ENCODE measurements around the gene ANKRD33B. TPM values are rescaled to one million over a fixed set of nuclear protein-coding genes. Genes with fewer than 3 reads are reported as not detected.

The ANKRD33B gene
- total and polyA plus RNA-seq, 2 of the 13 experiments (the other 11 are each of a cell fraction or from before 2014, with no cell fraction given), result 0.02 TPM; not detected in 1

DNA sequence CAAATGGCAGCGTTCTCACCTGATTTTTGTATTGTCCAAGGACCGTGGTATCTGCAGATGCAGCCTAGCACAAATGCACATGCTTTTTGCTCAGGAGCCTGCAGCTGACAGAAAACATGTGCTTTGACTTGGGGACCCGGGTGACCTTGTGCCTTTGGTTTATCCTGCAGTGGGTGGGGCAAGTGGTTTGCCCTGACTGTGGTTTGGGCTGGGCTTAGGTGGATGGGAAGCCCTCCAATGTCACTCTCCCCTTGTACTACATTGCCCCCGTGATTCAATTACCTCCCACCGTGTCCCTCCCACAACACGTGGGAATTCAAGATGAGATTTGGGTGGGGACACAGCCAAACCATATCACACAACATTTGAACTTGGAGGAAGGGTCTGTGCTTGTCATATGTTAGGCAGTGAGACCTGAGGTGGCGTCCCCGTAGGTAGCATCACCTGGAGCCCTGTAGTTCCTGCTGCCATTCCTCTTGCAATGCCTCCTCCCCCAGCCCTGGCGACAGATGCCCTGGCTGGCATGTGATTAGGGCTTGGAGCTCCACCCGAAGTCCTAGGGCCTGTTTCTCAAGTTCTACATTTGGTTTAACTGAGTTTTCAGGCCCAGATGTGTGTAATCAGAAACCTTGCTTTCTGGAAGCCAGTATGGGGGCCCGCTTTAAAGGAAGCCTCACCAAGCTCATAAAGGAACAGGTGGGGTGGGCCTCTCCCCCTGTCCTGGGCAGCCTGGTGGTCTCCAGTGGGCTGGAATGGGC, 2.1 kb downstream of the ANKRD33B start:
- FAIRE-seq (no peak), ATAC-seq (no peak), DNase-seq (ENCODE audit: low spot score) (no peak)
- ChIA-PET POLR2A (no interaction called here), CTCF (ENCODE audit: low intra/inter-chr PET ratio, low total read pairs) (no interaction called here)
- no peak overlapping the region for H3K4me2 ChIP-seq (ENCODE audit: low read depth, low read length)
- BruUV-seq (replicated peaks), result no TSS peak
- no peak for TF ChIP-seq SIN3A (IDR thresholded peaks at IDR 0.05; ENCODE audit: borderline replicate concordance, low read depth, low read length)
- TF ChIP-seq ZNF589 (CRISPR knock-in tag; conservative IDR thresholded peaks at IDR 0.05), result no peak
- TF ChIP-seq YEATS2 (CRISPR knock-in tag; IDR thresholded peaks at IDR 0.05; ENCODE audit: borderline replicate concordance), result no peak
- no peak for TF ChIP-seq KLF11 (CRISPR knock-in tag; IDR thresholded peaks at IDR 0.05)
- no peak for TF ChIP-seq KAT7 (CRISPR knock-in tag; IDR thresholded peaks at IDR 0.05; ENCODE audit: borderline replicate concordance)
- TF ChIP-seq SATB2 (CRISPR knock-in tag; IDR thresholded peaks at IDR 0.05), result no peak
- TF ChIP-seq TAF1 (CRISPR knock-in tag; IDR thresholded peaks at IDR 0.05), result no peak
- TF ChIP-seq ZBTB1 (CRISPR knock-in tag; IDR thresholded peaks at IDR 0.05; ENCODE audit: borderline replicate concordance), result no peak
- TF ChIP-seq, protein P1, sequence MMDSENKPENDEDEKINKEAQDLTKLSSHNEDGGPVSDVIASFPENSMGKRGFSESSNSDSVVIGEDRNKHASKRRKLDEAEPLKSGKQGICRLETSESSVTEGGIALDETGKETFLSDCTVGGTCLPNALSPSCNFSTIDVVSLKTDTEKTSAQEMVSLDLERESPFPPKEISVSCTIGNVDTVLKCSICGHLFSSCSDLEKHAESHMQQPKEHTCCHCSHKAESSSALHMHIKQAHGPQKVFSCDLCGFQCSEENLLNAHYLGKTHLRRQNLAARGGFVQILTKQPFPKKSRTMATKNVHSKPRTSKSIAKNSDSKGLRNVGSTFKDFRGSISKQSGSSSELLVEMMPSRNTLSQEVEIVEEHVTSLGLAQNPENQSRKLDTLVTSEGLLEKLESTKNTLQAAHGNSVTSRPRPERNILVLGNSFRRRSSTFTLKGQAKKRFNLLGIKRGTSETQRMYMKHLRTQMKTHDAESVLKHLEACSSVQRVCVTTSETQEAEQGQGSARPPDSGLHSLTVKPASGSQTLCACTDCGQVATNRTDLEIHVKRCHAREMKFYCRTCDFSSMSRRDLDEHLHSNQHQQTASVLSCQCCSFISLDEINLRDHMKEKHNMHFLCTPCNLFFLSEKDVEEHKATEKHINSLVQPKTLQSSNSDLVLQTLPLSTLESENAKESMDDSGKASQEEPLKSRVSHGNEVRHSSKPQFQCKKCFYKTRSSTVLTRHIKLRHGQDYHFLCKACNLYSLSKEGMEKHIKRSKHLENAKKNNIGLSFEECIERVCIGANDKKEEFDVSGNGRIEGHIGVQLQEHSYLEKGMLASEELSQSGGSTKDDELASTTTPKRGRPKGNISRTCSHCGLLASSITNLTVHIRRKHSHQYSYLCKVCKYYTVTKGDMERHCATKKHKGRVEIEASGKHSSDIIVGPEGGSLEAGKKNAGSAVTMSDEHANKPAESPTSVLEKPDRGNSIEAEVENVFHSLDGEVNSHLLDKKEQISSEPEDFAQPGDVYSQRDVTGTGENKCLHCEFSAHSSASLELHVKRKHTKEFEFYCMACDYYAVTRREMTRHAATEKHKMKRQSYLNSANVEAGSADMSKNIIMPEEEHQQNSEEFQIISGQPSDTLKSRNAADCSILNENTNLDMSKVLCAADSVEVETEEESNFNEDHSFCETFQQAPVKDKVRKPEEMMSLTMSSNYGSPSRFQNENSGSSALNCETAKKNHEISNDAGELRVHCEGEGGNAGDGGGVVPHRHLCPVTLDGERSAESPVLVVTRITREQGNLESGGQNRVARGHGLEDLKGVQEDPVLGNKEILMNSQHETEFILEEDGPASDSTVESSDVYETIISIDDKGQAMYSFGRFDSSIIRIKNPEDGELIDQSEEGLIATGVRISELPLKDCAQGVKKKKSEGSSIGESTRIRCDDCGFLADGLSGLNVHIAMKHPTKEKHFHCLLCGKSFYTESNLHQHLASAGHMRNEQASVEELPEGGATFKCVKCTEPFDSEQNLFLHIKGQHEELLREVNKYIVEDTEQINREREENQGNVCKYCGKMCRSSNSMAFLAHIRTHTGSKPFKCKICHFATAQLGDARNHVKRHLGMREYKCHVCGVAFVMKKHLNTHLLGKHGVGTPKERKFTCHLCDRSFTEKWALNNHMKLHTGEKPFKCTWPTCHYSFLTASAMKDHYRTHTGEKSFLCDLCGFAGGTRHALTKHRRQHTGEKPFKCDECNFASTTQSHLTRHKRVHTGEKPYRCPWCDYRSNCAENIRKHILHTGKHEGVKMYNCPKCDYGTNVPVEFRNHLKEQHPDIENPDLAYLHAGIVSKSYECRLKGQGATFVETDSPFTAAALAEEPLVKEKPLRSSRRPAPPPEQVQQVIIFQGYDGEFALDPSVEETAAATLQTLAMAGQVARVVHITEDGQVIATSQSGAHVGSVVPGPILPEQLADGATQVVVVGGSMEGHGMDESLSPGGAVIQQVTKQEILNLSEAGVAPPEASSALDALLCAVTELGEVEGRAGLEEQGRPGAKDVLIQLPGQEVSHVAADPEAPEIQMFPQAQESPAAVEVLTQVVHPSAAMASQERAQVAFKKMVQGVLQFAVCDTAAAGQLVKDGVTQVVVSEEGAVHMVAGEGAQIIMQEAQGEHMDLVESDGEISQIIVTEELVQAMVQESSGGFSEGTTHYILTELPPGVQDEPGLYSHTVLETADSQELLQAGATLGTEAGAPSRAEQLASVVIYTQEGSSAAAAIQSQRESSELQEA (CRISPR knock-in tag; IDR thresholded peaks at IDR 0.05; ENCODE audit: not compliant biosample characterization), result no peak
- TF ChIP-seq, protein P2, sequence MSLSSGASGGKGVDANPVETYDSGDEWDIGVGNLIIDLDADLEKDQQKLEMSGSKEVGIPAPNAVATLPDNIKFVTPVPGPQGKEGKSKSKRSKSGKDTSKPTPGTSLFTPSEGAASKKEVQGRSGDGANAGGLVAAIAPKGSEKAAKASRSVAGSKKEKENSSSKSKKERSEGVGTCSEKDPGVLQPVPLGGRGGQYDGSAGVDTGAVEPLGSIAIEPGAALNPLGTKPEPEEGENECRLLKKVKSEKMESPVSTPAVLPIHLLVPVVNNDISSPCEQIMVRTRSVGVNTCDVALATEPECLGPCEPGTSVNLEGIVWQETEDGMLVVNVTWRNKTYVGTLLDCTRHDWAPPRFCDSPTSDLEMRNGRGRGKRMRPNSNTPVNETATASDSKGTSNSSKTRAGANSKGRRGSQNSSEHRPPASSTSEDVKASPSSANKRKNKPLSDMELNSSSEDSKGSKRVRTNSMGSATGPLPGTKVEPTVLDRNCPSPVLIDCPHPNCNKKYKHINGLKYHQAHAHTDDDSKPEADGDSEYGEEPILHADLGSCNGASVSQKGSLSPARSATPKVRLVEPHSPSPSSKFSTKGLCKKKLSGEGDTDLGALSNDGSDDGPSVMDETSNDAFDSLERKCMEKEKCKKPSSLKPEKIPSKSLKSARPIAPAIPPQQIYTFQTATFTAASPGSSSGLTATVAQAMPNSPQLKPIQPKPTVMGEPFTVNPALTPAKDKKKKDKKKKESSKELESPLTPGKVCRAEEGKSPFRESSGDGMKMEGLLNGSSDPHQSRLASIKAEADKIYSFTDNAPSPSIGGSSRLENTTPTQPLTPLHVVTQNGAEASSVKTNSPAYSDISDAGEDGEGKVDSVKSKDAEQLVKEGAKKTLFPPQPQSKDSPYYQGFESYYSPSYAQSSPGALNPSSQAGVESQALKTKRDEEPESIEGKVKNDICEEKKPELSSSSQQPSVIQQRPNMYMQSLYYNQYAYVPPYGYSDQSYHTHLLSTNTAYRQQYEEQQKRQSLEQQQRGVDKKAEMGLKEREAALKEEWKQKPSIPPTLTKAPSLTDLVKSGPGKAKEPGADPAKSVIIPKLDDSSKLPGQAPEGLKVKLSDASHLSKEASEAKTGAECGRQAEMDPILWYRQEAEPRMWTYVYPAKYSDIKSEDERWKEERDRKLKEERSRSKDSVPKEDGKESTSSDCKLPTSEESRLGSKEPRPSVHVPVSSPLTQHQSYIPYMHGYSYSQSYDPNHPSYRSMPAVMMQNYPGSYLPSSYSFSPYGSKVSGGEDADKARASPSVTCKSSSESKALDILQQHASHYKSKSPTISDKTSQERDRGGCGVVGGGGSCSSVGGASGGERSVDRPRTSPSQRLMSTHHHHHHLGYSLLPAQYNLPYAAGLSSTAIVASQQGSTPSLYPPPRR (CRISPR knock-in tag; IDR thresholded peaks at IDR 0.05; ENCODE audit: borderline replicate concordance), result no peak
- H4K20me1 ChIP-seq (ENCODE audit: insufficient read depth, low read length), result no peaks in the 10 kb centered on the region
- intact Hi-C loops (cut with micrococcal nuclease; ENCODE audit: unreplicated experiment) (no loop called here), in situ Hi-C loops (cut with HindIII; ENCODE audit: extremely low pct_ligation_motif_present, low pct_unique_long_range_greater_than_20kb) (no loop called here)
- H3K27ac ChIP-seq (ENCODE audit: extremely low read length, insufficient read depth, low read length), result no peak overlapping the region
- H3K9me3 ChIP-seq (ENCODE audit: low read length), result no peaks in the 10 kb centered on the region
- no peak overlapping the region for H2AFZ ChIP-seq (ENCODE audit: low read length)
- peaks cover 2 to 33% of the 10 kb centered on the region in 2 experiments; a peak in 4 of 5 replicates for H3K27me3 ChIP-seq (ENCODE audit: control insufficient read depth in 1 of 2, insufficient read depth in 2 of 2, low read length in 2 of 2)
- H3K9ac ChIP-seq (ENCODE audit: insufficient read depth, low read depth, low read length), result no peak overlapping the region
- H3K79me2 ChIP-seq (ENCODE audit: insufficient read depth, low read length), result no peaks in the 10 kb centered on the region
- H3K36me3 ChIP-seq (replicated peaks in 1 of 2; ENCODE audit: control insufficient read depth in 1 of 2, insufficient read depth in 2 of 2, low read length in 2 of 2), result no peaks in the 10 kb centered on the region
- H3K4me1 ChIP-seq (ENCODE audit: insufficient read depth, low read length), result no peaks in the 10 kb centered on the region
- WGBS (ENCODE audit: low lambda C conversion rate), result 69% methylated on average over 8 of the region's 11 CpGs
- no peak overlapping the region for H3K4me3 ChIP-seq (replicated peaks in 1 of 3; ENCODE audit: insufficient read depth in 1 of 3, low read depth in 2 of 3, low read length in 3 of 3)
